Measurements from ENCODE around the gene INF2.
"Not testable (repeated sequence)": the region's sequence is repeated elsewhere in the genome, so short reads cannot be mapped to it uniquely, and the experiment has no call there.

INF2 gene

DNA sequence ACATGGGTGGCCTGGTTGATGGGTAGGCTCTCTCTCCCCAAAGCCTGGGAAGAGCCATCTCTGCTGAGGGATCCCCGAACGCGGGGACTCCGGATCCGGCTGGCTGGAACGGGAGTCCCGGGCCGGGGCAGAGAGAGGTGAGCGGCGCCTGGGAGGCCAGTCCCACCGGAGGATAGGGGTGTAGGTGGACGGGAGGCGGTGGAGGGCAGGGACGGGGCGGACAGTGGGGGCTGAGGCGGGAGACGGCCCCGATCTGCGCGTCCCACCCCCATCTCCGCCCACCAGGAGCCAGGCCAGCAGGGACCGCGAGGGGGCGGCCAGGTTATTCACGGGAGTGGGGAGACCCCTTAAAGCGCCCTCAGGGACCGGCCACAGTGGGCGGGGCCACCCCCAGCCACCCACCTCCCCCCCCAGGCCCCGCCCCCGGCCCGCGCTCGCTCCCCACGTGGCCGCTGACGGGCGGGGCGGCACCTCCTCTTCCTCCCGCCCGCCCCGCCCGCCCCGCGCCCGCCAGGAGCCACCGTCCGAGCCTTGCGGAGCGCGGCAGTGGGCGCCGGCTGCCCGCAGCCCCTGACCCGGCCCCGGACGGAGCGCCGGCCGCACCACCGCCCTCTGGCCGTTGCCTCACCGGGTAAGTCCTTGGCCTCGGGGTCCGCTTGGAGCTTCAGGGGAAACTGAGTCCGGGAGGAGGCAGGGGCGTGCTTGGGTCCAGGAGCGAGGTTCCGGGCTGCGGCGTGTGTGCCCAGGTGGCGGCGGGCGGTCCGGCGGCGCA, at the start of gene INF2:
INF2 (plus strand) TSS at position 510 of the 772 bp plus-strand sequence. CDS start 11,748 bp downstream, outside the sequence.
- DNase-seq (ENCODE audit: low spot score), result peak; percentile 72

GRCh38 chr14:104639885-104640548, 49.4 kb upstream of the INF2 start:
- peak; percentile 59 for DNase-seq (ENCODE audit: low spot score)

- no peak for DNase-seq (ENCODE audit: low spot score)
These were observed 48.7 kb upstream of the INF2 start for GRCh38 chr14:104640681-104641080.

DNA sequence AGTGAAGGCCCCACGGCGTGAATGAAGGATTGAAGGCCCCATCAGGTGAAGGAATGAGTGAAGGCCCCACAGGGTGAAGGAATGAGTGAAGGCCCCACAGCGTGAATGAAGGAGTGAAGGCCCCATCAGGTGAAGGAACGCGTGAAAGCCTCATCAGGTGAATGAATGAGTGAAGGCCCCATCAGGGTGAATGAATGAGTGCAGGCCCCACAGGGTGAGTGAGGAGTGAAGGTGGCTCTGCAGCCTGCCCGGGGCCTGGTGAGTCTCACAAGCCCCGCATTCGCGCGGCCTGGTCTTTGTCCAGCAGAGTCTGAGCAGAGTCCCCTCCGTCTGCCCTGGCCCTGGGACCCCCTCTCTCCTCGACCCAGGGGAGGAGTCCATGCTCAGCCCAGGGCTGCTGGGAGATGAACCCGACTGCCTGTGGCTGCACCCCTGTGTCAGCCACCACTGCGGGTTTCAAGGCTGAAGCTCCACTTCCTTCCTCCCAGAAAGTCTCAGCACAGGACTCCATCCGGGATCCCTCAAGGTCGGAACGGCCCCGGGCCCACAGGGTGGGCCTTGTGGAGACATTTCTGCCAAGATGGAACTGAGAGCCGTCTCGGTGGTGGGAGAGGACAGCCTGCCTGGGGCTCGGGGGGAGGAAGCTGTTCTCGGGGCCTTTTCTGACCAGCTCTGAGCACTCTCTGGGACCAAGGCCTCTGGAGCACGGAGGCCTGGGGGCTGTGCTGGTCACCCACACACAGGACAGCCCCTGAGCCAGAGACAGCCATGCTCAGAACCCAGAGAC, 47.5 kb upstream of the INF2 start:
- DNase-seq (ENCODE audit: low spot score), result no peak

- no peak for DNase-seq (ENCODE audit: low spot score)
These were observed 46.9 kb upstream of the INF2 start for GRCh38 chr14:104642540-104642868.

DNA sequence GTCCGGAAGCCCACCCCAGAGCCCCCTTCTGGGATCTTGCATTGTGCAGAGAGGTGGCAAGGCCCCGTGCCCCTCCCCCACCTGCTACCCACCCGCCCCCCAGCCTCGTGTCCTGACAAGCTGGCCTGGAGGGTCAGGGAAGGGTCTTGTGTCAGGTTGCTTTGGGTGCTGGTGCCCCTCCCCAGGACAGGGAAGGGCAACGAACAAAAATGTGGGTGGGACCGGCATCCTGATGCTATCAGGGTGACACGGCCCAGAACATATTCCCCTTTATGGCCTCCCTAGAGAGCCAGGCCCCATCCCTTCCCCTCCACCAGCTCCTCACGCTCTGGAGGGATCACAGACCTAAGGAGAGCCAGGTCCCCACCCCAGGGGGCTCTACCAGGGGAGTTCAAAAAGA, 46.1 kb upstream of the INF2 start:
- DNase-seq (ENCODE audit: low spot score), result no peak

- DNase-seq (ENCODE audit: low spot score), result no peak
These were observed 45.3 kb upstream of the INF2 start for GRCh38 chr14:104644091-104644635.

DNA sequence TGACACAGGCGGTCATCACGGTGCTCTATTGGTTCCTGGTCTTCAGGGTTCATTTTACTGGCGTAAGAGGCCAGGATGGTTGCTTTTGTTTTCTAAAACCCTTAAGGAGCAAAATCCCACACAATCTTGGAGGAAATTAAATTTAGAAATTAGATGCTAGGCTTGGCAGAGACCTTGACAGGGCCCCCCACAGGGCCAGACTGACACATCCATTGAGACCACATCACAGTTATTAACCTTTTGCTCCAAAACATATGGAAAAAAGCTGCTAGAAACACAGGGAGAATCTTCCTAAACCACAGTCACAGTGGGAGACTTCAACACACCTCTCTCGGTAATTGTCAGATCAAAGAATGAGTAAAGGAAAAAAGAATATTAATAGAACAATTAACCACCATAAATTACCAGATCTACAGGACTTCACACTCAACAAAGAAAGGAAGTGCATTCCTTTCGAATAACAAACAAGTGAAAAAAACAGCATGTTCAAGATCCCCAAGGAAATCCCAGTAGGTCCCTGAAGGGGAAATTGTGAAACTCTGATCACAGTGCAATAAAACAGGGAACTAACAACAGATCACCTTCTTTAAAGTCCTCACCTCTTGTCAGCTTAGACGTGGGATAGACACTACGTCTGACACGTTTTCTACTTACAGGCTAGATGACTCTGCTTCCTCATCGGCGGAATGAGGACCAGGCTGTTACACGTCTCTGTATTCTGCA, 44.6 kb upstream of the INF2 start:
- DNase-seq (ENCODE audit: low spot score), result no peak

- DNase-seq (ENCODE audit: low spot score), result no peak
These were observed 41.9 kb upstream of the INF2 start for GRCh38 chr14:104647467-104648043.

DNA sequence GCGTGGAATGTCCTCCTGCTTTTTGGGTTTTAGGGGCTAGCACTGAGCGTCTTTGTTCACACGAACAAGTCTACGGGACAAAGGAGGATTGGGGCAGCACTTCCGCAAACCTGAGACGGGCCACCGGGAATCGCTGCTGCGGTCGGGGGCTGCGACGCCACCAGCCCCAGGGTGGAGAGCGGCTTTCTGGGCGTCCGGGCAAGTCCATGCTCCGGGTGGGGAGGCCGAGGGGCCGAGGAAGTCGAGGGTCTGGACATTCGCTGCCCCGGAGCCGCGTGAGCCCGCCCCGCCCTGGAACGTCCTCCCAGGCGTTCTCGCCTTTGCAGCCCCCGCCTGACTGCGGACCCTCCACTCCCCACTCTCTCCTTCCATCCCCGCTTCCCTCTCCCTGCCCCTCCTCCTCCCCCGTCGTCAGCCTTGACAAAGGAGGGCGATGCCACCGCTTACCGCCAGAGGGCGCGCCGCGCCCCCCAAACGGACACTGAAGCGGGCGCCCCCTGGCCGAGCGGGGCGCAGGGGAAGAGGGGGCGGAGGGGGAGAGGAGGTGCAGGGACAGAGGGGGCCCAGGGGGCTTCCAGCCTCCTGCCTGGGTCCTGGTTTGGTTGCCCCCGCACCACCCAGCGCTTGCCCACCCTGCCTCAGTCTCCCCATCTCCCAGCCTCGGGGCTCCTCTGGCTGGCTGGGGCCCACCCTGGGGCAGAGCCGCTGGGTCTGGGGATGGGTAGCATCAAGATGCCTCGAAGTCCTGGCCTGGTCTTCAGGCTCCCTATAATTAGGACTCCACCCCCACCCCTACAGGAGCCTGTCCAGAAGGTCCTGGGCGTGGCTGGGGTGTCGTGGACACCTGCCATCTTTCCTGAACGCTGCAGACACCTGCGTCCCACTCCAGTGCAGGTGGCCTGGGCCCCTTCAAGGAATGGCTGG, 39.1 kb upstream of the INF2 start:
- DNase-seq (ENCODE audit: low spot score), result peak; percentile 60

DNA sequence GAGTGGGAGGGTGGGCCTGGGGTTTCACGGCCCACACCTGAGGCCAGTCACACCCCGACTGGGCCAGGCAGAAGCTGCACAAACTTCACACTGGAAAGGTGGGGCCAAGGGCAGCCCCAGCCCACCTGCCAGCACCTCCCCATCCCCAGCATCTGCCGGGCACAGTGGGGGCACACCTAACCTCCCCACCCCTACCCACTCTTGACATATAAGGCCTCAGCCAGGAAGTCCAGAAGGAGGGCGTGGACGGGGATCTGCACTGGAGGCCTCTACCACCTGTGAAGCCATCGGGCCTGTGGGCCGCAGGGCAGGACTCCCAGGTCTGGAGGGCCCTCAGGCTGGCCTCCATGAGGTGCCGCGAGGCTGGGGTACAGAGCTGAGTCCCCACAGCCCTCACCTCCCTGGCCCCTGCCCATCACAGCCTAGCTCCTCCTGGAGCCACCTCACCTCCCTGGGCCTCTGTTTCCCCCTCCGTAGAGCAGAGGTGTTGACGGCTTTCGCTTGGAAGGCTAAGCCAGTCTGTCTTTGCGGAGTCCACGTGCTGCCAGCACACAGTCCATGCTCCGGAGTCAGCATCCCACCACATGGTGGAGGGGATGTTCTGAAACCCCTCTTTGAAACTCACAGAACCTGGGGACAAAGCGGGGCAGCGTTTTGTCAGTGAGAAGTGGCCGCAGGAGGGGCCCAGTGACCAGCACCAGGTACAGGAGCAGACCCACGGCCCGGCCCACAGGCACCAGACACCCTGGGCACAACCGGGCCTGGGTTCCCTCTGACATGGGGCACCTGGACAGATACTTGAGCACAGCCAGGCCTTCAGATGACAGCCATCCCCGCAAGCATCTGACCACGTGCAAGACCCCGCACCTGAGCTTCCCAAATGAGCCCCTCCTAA, 38.2 kb upstream of the INF2 start:
- DNase-seq (ENCODE audit: low spot score), result no peak

GRCh38 chr14:104651876-104652260, 37.5 kb upstream of the INF2 start:
- DNase-seq (ENCODE audit: low spot score), result no peak

DNA sequence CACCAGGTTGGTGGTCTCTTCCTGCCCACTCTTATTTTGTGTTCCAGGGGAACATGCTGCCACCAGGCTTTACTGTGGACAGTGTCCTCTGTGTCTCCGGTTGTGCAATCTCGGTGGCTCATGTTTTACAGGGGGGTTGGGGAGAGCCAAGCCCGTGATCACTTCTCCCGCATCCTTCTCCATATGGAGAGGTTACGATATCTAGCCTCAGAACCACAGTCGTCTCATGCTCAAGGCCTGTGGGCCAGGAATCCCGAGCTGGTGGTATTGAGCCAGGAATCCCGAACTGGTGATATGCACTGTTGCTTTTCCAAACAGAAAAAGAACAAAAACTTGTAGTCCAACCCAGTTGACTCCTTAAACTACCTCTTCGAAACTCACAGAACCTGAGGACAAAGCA, 37.0 kb upstream of the INF2 start:
- DNase-seq (ENCODE audit: low spot score), result no peak

- DNase-seq (ENCODE audit: low spot score), result not testable (repeated sequence)
These were observed 36.1 kb upstream of the INF2 start for GRCh38 chr14:104653130-104653920.

- no peak for DNase-seq (ENCODE audit: low spot score)
These were observed 35.3 kb upstream of the INF2 start for GRCh38 chr14:104654119-104654518.

GRCh38 chr14:104655128-104655848, 34.1 kb upstream of the INF2 start:
- no peak for DNase-seq (ENCODE audit: low spot score)

- peak; percentile 40 for DNase-seq (ENCODE audit: low spot score)
These were observed 33.3 kb upstream of the INF2 start for GRCh38 chr14:104656014-104656714.

Data from COLO829 (cell line).